HL-60/S4 treated with phorbol 12-myristate 13-acetate at 8.2 ng/mL for 4 days and 3 days (cell line): ENCODE measurements around the gene DNAH11.

Experiments
- in situ Hi-C: fragments of 300-500 bp; cut with MboI; formaldehyde crosslinking; loops from 2 replicates; pipeline ENCODE4 v1.15.0; 2022; ENCODE audit warnings: low sequenced_read_pairs

The DNAH11 gene

GRCh38 chr7:21544715-21545114 lies 1.9 kb downstream of the DNAH11 start:
- in situ Hi-C loops: no loop called here

GRCh38 chr7:21547501-21547900 lies 4.7 kb downstream of the DNAH11 start:
- in situ Hi-C loops: no loop called here

GRCh38 chr7:21548491-21548890 lies 5.7 kb downstream of the DNAH11 start:
- in situ Hi-C loops: no loop called here

GRCh38 chr7:21550076-21550475 lies 7.2 kb downstream of the DNAH11 start:
- in situ Hi-C loops: no loop called here

- in situ Hi-C loops: no loop called here
Observed at GRCh38 chr7:21550821-21551531, 8.1 kb downstream of the DNAH11 start.

- in situ Hi-C loops: no loop called here
Observed at GRCh38 chr7:21562385-21562784, 19.5 kb downstream of the DNAH11 start.

GRCh38 chr7:21565614-21566013 lies 22.8 kb downstream of the DNAH11 start:
- in situ Hi-C loops: no loop called here

- in situ Hi-C loops: no loop called here
Observed at GRCh38 chr7:21566094-21566493, 23.3 kb downstream of the DNAH11 start.

- in situ Hi-C loops: no loop called here
Observed at GRCh38 chr7:21568762-21569161, 25.9 kb downstream of the DNAH11 start.

- in situ Hi-C loops: no loop called here
Observed at GRCh38 chr7:21572331-21573313, 29.8 kb downstream of the DNAH11 start.

GRCh38 chr7:21579341-21580072 lies 36.7 kb downstream of the DNAH11 start:
- in situ Hi-C loops: no loop called here

GRCh38 chr7:21580073-21580521 lies 37.3 kb downstream of the DNAH11 start:
- in situ Hi-C loops: no loop called here

GRCh38 chr7:21585070-21585724 lies 42.4 kb downstream of the DNAH11 start:
- in situ Hi-C loops: no loop called here

GRCh38 chr7:21587139-21587784 lies 44.4 kb downstream of the DNAH11 start:
- in situ Hi-C loops: no loop called here

GRCh38 chr7:21596801-21597200 lies 54.0 kb downstream of the DNAH11 start:
- in situ Hi-C loops: no loop called here

GRCh38 chr7:21603462-21603861 lies 60.6 kb downstream of the DNAH11 start:
- in situ Hi-C loops: no loop called here

- in situ Hi-C loops: no loop called here
Observed at GRCh38 chr7:21603972-21604749, 61.3 kb downstream of the DNAH11 start.

- in situ Hi-C loops: no loop called here
Observed at GRCh38 chr7:21605008-21605585, 62.3 kb downstream of the DNAH11 start.

GRCh38 chr7:21608465-21608864 lies 65.6 kb downstream of the DNAH11 start:
- in situ Hi-C loops: no loop called here
